ENCODE data around the gene ACP7. TPM values are rescaled to one million over a fixed set of nuclear protein-coding genes. Genes with fewer than 3 reads are reported as not detected.

Gene ACP7
- total RNA-seq, 2 experiments from 2014 or later, result not detected

- DNase-seq (no peak), ATAC-seq (ENCODE audit: poor library complexity) (no peak)
- Histone ChIP-seq H3K27me3 (ENCODE audit: control insufficient read depth in 1 of 2, insufficient read depth in 2 of 2, low read length in 2 of 2) (no peaks in the 10 kb centered on the region), H3K27ac (ENCODE audit: low read depth in 1 of 2, low read length in 2 of 2) (no peak overlapping the region), H3K36me3 (ENCODE audit: insufficient read depth, low read length) (peaks cover 2% of the 10 kb centered on the region), H3K9me3 (ENCODE audit: control insufficient read depth in 1 of 2, insufficient read depth in 1 of 2, low read length in 2 of 2) (no peaks in the 10 kb centered on the region), H3K4me3 (ENCODE audit: low read length) (no peak overlapping the region), H3K4me1 (ENCODE audit: insufficient read depth, low read length) (peaks cover 7% of the 10 kb centered on the region)
- Mint-ChIP-seq H3K4me3 (no peak overlapping the region), H3K27ac (no peak overlapping the region), H3K27me3 (no peaks in the 10 kb centered on the region), H3K4me1 (ENCODE audit: low read depth) (peaks cover 36% of the 10 kb centered on the region), H3K36me3 (ENCODE audit: low read depth) (no peaks in the 10 kb centered on the region), H3K9me3 (no peaks in the 10 kb centered on the region)
- intact Hi-C loops (cut with DNase I, micrococcal nuclease), result no loop called here
- TF ChIP-seq, protein P1, sequence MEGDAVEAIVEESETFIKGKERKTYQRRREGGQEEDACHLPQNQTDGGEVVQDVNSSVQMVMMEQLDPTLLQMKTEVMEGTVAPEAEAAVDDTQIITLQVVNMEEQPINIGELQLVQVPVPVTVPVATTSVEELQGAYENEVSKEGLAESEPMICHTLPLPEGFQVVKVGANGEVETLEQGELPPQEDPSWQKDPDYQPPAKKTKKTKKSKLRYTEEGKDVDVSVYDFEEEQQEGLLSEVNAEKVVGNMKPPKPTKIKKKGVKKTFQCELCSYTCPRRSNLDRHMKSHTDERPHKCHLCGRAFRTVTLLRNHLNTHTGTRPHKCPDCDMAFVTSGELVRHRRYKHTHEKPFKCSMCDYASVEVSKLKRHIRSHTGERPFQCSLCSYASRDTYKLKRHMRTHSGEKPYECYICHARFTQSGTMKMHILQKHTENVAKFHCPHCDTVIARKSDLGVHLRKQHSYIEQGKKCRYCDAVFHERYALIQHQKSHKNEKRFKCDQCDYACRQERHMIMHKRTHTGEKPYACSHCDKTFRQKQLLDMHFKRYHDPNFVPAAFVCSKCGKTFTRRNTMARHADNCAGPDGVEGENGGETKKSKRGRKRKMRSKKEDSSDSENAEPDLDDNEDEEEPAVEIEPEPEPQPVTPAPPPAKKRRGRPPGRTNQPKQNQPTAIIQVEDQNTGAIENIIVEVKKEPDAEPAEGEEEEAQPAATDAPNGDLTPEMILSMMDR (IDR thresholded peaks at IDR 0.05), result no peak
- CTCF ChIA-PET, result no interaction called here
- POLR2A ChIA-PET, result no interaction called here
Observed at GRCh38 chr19:39156326-39157230, 72.4 kb downstream of the ACP7 start.

DNA sequence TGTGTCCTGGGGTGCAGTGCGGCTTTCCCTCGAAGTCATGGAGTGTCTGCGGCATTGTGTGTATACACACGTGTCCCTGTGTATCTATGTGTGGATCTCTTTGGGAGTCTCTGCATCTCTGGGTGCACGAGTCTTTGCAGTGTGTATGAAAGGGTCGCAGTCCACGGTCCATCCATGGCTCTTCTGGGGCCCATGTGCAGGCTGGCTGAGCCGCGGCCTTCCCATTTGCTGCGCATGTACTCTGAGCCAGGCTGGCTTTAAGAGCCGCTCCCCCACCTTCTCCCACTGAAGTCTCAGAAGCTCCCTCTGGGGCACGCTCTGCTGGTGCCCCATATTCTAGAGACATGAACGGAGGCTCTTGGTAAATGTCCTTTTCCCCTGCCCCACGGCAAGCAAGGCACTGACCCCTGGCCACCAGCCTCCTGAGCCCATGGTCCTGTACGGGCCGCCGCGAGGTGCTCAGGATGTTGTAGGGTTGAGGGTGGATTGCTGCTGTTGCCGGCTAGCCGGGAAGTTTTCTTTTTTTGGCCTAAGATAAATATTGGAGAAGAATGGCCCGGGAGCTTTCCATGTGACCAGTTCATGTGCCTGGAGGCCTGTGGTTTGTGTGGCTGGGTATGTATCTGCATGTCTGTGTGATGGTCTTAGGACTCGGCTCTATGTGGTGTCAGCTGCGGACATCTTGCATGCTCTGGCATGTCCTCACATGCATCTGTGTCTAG lies 73.3 kb downstream of the ACP7 start:
- ChIA-PET POLR2A (no interaction called here), CTCF (no interaction called here)
- DNase-seq (no peak), ATAC-seq (ENCODE audit: poor library complexity) (no peak)
- Mint-ChIP-seq H3K4me3 (no peak overlapping the region), H3K36me3 (ENCODE audit: low read depth) (no peaks in the 10 kb centered on the region), H3K9me3 (no peaks in the 10 kb centered on the region), H3K4me1 (ENCODE audit: low read depth) (peaks cover 37% of the 10 kb centered on the region), H3K27me3 (no peaks in the 10 kb centered on the region), H3K27ac (no peak overlapping the region)
- Histone ChIP-seq H3K4me3 (ENCODE audit: low read length) (no peak overlapping the region), H3K27ac (ENCODE audit: low read depth in 1 of 2, low read length in 2 of 2) (no peak overlapping the region), H3K9me3 (ENCODE audit: control insufficient read depth in 1 of 2, insufficient read depth in 1 of 2, low read length in 2 of 2) (no peaks in the 10 kb centered on the region), H3K27me3 (ENCODE audit: control insufficient read depth in 1 of 2, insufficient read depth in 2 of 2, low read length in 2 of 2) (no peaks in the 10 kb centered on the region), H3K36me3 (ENCODE audit: insufficient read depth, low read length) (peaks cover 2% of the 10 kb centered on the region), H3K4me1 (ENCODE audit: insufficient read depth, low read length) (peaks cover 7% of the 10 kb centered on the region)
- TF ChIP-seq, protein P1 (IDR thresholded peaks at IDR 0.05), result no peak
- intact Hi-C loops (cut with DNase I, micrococcal nuclease), result no loop called here

DNA sequence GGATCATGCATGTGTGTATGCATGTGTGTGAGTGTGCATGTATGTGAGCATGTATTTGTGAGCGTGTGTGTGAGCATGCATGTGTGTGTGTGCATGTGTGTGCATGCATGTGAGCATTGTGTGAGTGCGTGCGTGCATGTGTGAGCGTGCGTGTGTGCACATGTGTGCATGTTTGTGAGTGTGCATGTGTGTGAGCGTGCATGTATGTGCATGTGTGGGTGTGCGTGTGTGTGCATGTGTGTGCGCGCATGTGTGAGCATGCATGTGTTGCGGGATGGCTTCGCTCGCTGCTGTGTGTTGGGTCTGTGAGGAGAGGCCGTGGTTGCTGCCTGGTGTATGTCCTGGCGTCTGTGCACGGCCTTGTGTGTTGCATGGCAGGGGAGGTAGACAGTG lies 73.8 kb downstream of the ACP7 start:
- H3K9me3 ChIP-seq (ENCODE audit: control insufficient read depth in 1 of 2, insufficient read depth in 1 of 2, low read length in 2 of 2), result no peaks in the 10 kb centered on the region
- ChIA-PET CTCF (no interaction called here), POLR2A (no interaction called here)
- no peak for ATAC-seq (ENCODE audit: poor library complexity)
- no peaks in the 10 kb centered on the region for H3K27me3 ChIP-seq (ENCODE audit: control insufficient read depth in 1 of 2, insufficient read depth in 2 of 2, low read length in 2 of 2)
- peaks cover 7% of the 10 kb centered on the region for H3K4me1 ChIP-seq (ENCODE audit: insufficient read depth, low read length)
- no peaks in the 10 kb centered on the region for H3K9me3 Mint-ChIP-seq
- no peak for DNase-seq
- no peak overlapping the region for H3K27ac Mint-ChIP-seq
- H3K4me1 Mint-ChIP-seq (ENCODE audit: low read depth), result peaks cover 40% of the 10 kb centered on the region
- no peak overlapping the region for H3K4me3 ChIP-seq (ENCODE audit: low read length)
- no peak overlapping the region for H3K27ac ChIP-seq (ENCODE audit: low read depth in 1 of 2, low read length in 2 of 2)
- intact Hi-C loops (cut with DNase I, micrococcal nuclease), result no loop called here
- TF ChIP-seq, protein P1 (IDR thresholded peaks at IDR 0.05), result no peak
- H3K36me3 Mint-ChIP-seq (ENCODE audit: low read depth), result no peaks in the 10 kb centered on the region
- H3K36me3 ChIP-seq (ENCODE audit: insufficient read depth, low read length), result peaks cover 2% of the 10 kb centered on the region
- H3K27me3 Mint-ChIP-seq, result no peaks in the 10 kb centered on the region
- no peak overlapping the region for H3K4me3 Mint-ChIP-seq
